Neural cell (in vitro differentiated cells): ENCODE measurements around the gene NCK2. TPM values are rescaled to one million over a fixed set of nuclear protein-coding genes. Genes with fewer than 3 reads are reported as not detected.

Experiments used
- H2AFZ ChIP-seq: fragments of 200-600, 300-800 bp; sonication (generic), shearing (Covaris generic); 2 replicates; pipeline ENCODE4 v1.6.0; 2014; ENCODE audit warnings: low read depth, mild to moderate bottlenecking, antibody characterized with exemption, low read length, moderate library complexity
- H3F3A ChIP-seq: fragments of 200-600 bp; shearing (Covaris generic); 2 replicates; pipeline ENCODE4 v1.6.1; 2016; ENCODE audit warnings: mild to moderate bottlenecking, moderate library complexity, mixed read lengths, antibody characterized with exemption, low read length; ENCODE audit not compliant: insufficient read depth, poor library complexity, severe bottlenecking
- H3K27ac ChIP-seq: fragments of 200-600, 300-800 bp; sonication (generic), shearing (Covaris generic); 2 replicates; pipeline ENCODE4 v1.5.1; 2014; ENCODE audit warnings: mild to moderate bottlenecking, low read length, moderate library complexity
- H3K27me3 ChIP-seq: fragments of 300-800, 200-600 bp; sonication (generic), shearing (Covaris generic); 2 replicates; pipeline ENCODE4 v1.6.0; 2014; ENCODE audit warnings: mild to moderate bottlenecking, low read depth, low read length, moderate library complexity; ENCODE audit not compliant: insufficient read depth
- H3K36me3 ChIP-seq: fragments of 300-800, 200-600 bp; sonication (generic), shearing (Covaris generic); 2 replicates; pipeline ENCODE4 v1.5.1; 2014; ENCODE audit warnings: mild to moderate bottlenecking, antibody characterized with exemption, low read length, moderate library complexity; ENCODE audit not compliant: insufficient read depth
- H3K4me2 ChIP-seq: fragments of 300-800, 200-600 bp; sonication (generic), shearing (Covaris generic); 2 replicates; pipeline ENCODE4 v1.6.0; 2014; ENCODE audit warnings: mild to moderate bottlenecking, low read length
- H3K4me3 ChIP-seq: fragments of 300-800, 200-600 bp; sonication (generic), shearing (Covaris generic); 2 replicates; pipeline ENCODE4 v1.5.1; 2014; ENCODE audit warnings: mild to moderate bottlenecking, low read length, moderate library complexity
- H3K79me2 ChIP-seq: fragments of 200-600 bp; shearing (Covaris generic); replicated peaks from 2 replicates; pipeline ENCODE4 v1.6.0; 2014; ENCODE audit warnings: mild to moderate bottlenecking, low read length, moderate library complexity; ENCODE audit not compliant: insufficient read depth
- H3K9ac ChIP-seq: fragments of 300-800, 200-600 bp; sonication (generic), shearing (Covaris generic); 2 replicates; pipeline ENCODE4 v1.6.1; 2016; ENCODE audit warnings: mild to moderate bottlenecking, low read length, mixed read lengths
- H3K9me2 ChIP-seq: fragments of 200-600 bp; shearing (Covaris generic); 2 replicates; pipeline ENCODE4 v1.6.1; 2016; ENCODE audit warnings: mild to moderate bottlenecking, low read length, mixed read lengths; ENCODE audit not compliant: insufficient read depth
- H3K9me3 ChIP-seq: fragments of 200-600, 300-800 bp; sonication (generic), shearing (Covaris generic); 2 replicates; pipeline ENCODE4 v1.6.1; 2016; ENCODE audit warnings: mild to moderate bottlenecking, mixed run types, low read length, moderate library complexity, mixed read lengths
- H4K20me1 ChIP-seq: fragments of 200-600 bp; shearing (Covaris generic); 2 replicates; pipeline ENCODE4 v1.6.1; 2016; ENCODE audit warnings: mild to moderate bottlenecking, mixed run types; ENCODE audit not compliant: insufficient read depth
- CTCF ChIP-seq: fragments of 450-650 bp; IDR thresholded peaks from 2 replicates; pipeline ENCODE4 v1.5.1; 2014; ENCODE audit warnings: antibody characterized with exemption, mild to moderate bottlenecking, moderate library complexity; ENCODE audit not compliant: poor library complexity, severe bottlenecking
- EP300 ChIP-seq: fragments of 450-650 bp; conservative IDR thresholded peaks from 2 replicates; pipeline ENCODE4 v1.6.1; 2014; ENCODE audit warnings: antibody characterized with exemption, mild to moderate bottlenecking, moderate library complexity; ENCODE audit not compliant: poor library complexity, severe bottlenecking
- EZH2 ChIP-seq: fragments of 200-600, 300-800 bp; shearing (Covaris generic), sonication (generic); IDR thresholded peaks from 2 replicates; pipeline ENCODE4 v1.6.1; 2014; ENCODE audit warnings: antibody characterized with exemption, low read length, borderline replicate concordance, mild to moderate bottlenecking; ENCODE audit not compliant: insufficient read depth, poor library complexity, severe bottlenecking
- MXI1 ChIP-seq: fragments of 450-650 bp; conservative IDR thresholded peaks from 2 replicates; pipeline ENCODE4 v1.6.1; 2014; ENCODE audit warnings: antibody characterized with exemption, mild to moderate bottlenecking; ENCODE audit not compliant: poor library complexity, severe bottlenecking
- POLR2AphosphoS5 ChIP-seq: IDR thresholded peaks from 2 replicates; pipeline ENCODE4 v1.6.1; 2012
- RAD21 ChIP-seq: fragments of 450-650 bp; conservative IDR thresholded peaks from 2 replicates; pipeline ENCODE4 v1.6.1; 2014; ENCODE audit warnings: antibody characterized with exemption, mild to moderate bottlenecking, moderate library complexity
- SMC3 ChIP-seq: fragments of 450-650 bp; conservative IDR thresholded peaks from 2 replicates; pipeline ENCODE4 v1.6.1; 2014; ENCODE audit warnings: antibody characterized with exemption, mild to moderate bottlenecking, moderate library complexity; ENCODE audit not compliant: poor library complexity
- TAF1 ChIP-seq: IDR thresholded peaks from 2 replicates; pipeline ENCODE4 v1.6.1; 2012; ENCODE audit warnings: low read depth
- polyA plus RNA-seq: library from polyadenylated mRNA; depleted of rRNA; stranded (reverse); fragments of >200 nt; gene quantifications from 2 replicates; pipeline ENCODE4 v1.2.3, GENCODE V29; 2014
- TF ChIP-seq, protein P1 (sequence below): IDR thresholded peaks from 2 replicates; pipeline ENCODE4 v1.6.1; 2012; ENCODE audit warnings: borderline replicate concordance

The NCK2 gene
- polyA plus RNA-seq, 1 donor from 2014 or later = 49.4 TPM

DNA sequence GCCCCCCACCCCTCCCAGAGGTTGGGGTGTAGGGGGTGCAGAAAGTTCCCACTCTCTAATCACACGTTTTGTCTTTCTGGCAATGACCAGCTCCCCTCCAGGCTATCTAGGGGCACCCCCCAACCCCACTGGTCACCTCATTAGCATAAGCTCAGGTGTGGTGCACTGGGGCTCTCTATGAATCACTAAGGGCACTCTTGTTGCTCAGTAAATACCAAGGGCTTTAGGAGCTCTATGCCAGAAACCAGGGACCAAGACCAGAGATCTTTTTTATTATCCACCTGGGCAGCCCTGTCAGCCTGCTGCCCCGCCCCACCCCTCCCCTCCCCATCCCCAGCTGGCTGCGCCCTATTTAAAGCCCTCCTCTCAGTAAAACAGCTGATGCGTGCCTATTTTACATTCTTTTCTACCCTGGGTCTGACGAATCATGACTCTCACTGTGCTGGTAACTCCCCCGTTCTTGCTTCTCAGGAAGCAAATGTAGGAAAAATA, 24.3 kb downstream of the NCK2 start:
- Histone ChIP-seq H3K79me2 (peaks cover 60% of the 10 kb centered on the region), H3K9me2 (no peaks in the 10 kb centered on the region), H3K27me3 (no peaks in the 10 kb centered on the region), H3K4me3 (no peak overlapping the region), H3K27ac (no peak overlapping the region), H3K36me3 (peaks cover 6% of the 10 kb centered on the region), H2AFZ (no peak overlapping the region), H3K9me3 (no peaks in the 10 kb centered on the region), H4K20me1 (no peaks in the 10 kb centered on the region), H3K4me2 (no peak overlapping the region), H3K9ac (no peak overlapping the region), H3F3A (no peaks in the 10 kb centered on the region)
- no peak for TF ChIP-seq RAD21
- no peak for TF ChIP-seq SMC3
- no peak for TF ChIP-seq CTCF
- no peak for TF ChIP-seq EP300
- TF ChIP-seq, protein P1, sequence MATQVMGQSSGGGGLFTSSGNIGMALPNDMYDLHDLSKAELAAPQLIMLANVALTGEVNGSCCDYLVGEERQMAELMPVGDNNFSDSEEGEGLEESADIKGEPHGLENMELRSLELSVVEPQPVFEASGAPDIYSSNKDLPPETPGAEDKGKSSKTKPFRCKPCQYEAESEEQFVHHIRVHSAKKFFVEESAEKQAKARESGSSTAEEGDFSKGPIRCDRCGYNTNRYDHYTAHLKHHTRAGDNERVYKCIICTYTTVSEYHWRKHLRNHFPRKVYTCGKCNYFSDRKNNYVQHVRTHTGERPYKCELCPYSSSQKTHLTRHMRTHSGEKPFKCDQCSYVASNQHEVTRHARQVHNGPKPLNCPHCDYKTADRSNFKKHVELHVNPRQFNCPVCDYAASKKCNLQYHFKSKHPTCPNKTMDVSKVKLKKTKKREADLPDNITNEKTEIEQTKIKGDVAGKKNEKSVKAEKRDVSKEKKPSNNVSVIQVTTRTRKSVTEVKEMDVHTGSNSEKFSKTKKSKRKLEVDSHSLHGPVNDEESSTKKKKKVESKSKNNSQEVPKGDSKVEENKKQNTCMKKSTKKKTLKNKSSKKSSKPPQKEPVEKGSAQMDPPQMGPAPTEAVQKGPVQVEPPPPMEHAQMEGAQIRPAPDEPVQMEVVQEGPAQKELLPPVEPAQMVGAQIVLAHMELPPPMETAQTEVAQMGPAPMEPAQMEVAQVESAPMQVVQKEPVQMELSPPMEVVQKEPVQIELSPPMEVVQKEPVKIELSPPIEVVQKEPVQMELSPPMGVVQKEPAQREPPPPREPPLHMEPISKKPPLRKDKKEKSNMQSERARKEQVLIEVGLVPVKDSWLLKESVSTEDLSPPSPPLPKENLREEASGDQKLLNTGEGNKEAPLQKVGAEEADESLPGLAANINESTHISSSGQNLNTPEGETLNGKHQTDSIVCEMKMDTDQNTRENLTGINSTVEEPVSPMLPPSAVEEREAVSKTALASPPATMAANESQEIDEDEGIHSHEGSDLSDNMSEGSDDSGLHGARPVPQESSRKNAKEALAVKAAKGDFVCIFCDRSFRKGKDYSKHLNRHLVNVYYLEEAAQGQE = no peak
- TF ChIP-seq TAF1 = no peak
- TF ChIP-seq POLR2AphosphoS5 = no peak
- TF ChIP-seq MXI1 = no peak
- TF ChIP-seq EZH2 = no peak

GRCh38 chr2:105769504-105769903, 24.8 kb downstream of the NCK2 start:
- Histone ChIP-seq H3K79me2 (peaks cover 65% of the 10 kb centered on the region), H3K9me3 (no peaks in the 10 kb centered on the region), H3K36me3 (peaks cover 6% of the 10 kb centered on the region), H3K4me3 (no peak overlapping the region), H3K27me3 (no peaks in the 10 kb centered on the region), H3K27ac (no peak overlapping the region), H3K4me2 (no peak overlapping the region), H3K9me2 (no peaks in the 10 kb centered on the region), H3F3A (no peaks in the 10 kb centered on the region), H3K9ac (no peak overlapping the region), H2AFZ (no peak overlapping the region), H4K20me1 (no peaks in the 10 kb centered on the region)
- no peak for TF ChIP-seq RAD21
- no peak for TF ChIP-seq POLR2AphosphoS5
- no peak for TF ChIP-seq EZH2
- no peak for TF ChIP-seq CTCF
- no peak for TF ChIP-seq MXI1
- TF ChIP-seq SMC3 = no peak
- no peak for TF ChIP-seq TAF1
- TF ChIP-seq EP300 = no peak
